ENCODE data around the gene PTPN14. TPM values are rescaled to one million over a fixed set of nuclear protein-coding genes. Genes with fewer than 3 reads are reported as not detected.

Gene PTPN14
- total RNA-seq, 4 donors from 2014 or later = 42.8 to 63.8 (median 50.4) TPM

DNA sequence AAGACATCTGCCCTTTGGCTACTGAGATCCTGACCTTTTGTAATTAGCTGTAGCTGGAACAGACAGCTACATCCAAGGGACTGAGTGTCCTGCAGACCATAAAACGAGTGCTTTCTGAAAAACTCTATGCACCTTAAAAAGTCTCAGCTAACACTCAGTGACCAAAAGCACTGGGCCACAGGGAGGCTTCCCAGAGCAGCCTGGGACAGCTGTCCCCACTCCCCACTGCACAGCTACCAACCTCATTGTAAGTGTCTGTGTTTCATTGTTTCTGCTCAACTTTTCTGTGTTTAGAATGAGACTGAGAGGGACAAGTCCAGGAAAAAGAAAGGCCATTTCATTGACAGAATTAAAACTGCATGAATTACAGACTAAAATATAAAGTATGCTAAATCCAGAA lies 189.8 kb downstream of the PTPN14 start:
- ATAC-seq (peak; percentile 25 to 46), DNase-seq (peak in 1 of 2 donors; percentile 38)
- Histone ChIP-seq H3K4me1 (peaks cover 40 to 57% of the 10 kb centered on the region in 2 donors), H3K4me3 (peak overlapping the region in 2 of 4 donors; percentile 3 to 8), H3K27me3 (no peaks in the 10 kb centered on the region), H3K9me3 (no peaks in the 10 kb centered on the region), H3K36me3 (peaks cover 0 to 17% of the 10 kb centered on the region in 2 donors), H3K27ac (peak overlapping the region; percentile 87 to 97 (median 91))
- intact Hi-C loops (cut with DNase I; ENCODE audit: low total_unique reads) (loop anchor here (1.0 to 5.0 kb wide), 2 partner anchors 76 to 190 kb away; partner anchors contain the start of gene PTPN14), in situ Hi-C loops (cut with MboI; ENCODE audit: low sequenced_read_pairs in 4 of 4) (no loop called here)
- TF ChIP-seq POLR2A (IDR thresholded peaks at IDR 0.05) = no peak
- TF ChIP-seq, protein P1, sequence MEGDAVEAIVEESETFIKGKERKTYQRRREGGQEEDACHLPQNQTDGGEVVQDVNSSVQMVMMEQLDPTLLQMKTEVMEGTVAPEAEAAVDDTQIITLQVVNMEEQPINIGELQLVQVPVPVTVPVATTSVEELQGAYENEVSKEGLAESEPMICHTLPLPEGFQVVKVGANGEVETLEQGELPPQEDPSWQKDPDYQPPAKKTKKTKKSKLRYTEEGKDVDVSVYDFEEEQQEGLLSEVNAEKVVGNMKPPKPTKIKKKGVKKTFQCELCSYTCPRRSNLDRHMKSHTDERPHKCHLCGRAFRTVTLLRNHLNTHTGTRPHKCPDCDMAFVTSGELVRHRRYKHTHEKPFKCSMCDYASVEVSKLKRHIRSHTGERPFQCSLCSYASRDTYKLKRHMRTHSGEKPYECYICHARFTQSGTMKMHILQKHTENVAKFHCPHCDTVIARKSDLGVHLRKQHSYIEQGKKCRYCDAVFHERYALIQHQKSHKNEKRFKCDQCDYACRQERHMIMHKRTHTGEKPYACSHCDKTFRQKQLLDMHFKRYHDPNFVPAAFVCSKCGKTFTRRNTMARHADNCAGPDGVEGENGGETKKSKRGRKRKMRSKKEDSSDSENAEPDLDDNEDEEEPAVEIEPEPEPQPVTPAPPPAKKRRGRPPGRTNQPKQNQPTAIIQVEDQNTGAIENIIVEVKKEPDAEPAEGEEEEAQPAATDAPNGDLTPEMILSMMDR (IDR thresholded peaks at IDR 0.05 in 4 of 5, conservative IDR thresholded peaks at IDR 0.05 in 1 of 5) = no peak

DNA sequence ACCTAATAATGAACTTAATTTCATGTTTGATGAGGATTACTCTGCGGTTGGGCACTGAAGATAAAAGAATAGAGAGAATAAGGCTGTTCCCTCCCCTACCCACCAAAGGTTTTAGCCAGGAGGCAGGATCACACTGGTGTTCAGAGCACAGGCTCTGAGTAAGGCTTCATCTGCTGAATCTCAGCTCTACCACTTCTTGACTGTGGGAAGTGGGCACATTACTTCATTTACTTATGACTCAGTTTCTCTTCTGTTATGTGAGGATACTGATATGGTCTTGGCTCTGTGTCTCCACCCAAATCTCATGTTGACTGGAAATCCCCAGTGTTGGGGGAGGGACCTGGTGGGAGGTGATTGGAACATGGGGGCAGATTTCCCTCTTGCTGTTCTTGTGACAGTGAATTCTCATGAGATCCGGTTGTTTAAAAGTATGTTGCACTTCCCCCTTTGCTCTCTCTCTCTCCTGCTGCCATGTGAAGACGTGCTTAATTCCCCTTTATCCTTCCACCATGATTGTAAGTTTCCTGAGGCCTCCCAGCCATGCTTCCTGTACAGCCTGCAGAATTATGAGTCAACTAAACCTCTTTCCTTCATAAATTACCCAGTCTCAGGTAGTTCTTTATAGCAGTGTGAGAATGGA lies 190.8 kb downstream of the PTPN14 start:
- Histone ChIP-seq H3K27me3 (no peaks in the 10 kb centered on the region), H3K27ac (peak overlapping the region; percentile 87 to 97 (median 91)), H3K4me3 (no peak overlapping the region), H3K9me3 (no peaks in the 10 kb centered on the region), H3K4me1 (peaks cover 40 to 56% of the 10 kb centered on the region in 2 donors), H3K36me3 (peaks cover 0 to 17% of the 10 kb centered on the region in 2 donors)
- intact Hi-C loops (cut with DNase I; ENCODE audit: low total_unique reads) (loop anchor here (5.0 kb wide), 1 partner anchor 77 kb away; no protein-coding TSS in a partner anchor), in situ Hi-C loops (cut with MboI; ENCODE audit: low sequenced_read_pairs in 4 of 4) (no loop called here)
- ATAC-seq = no peak
- DNase-seq = no peak
- no peak for TF ChIP-seq POLR2A (IDR thresholded peaks at IDR 0.05)
- TF ChIP-seq, protein P1 (IDR thresholded peaks at IDR 0.05 in 4 of 5, conservative IDR thresholded peaks at IDR 0.05 in 1 of 5) = no peak

DNA sequence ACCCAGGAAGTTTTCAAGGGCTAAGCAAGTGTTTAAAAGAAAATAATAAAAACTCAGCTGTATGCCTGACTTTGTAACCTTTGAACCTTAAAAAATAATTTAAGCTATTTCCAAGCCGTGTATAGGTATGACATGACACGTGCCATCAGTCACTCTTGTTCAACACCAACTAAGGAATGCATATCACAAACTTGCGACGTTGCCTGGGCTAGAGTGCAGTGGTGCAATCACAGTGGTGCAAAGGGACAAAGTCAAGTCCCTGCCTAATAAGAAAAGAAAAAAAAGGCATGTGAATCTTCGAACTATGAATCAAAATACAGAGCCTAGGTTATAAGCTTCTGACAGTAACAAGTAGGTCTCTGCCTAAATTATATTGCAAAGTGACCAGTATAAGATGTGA lies 191.3 kb downstream of the PTPN14 start:
- TF ChIP-seq, protein P1 (IDR thresholded peaks at IDR 0.05 in 4 of 5, conservative IDR thresholded peaks at IDR 0.05 in 1 of 5) = no peak
- TF ChIP-seq POLR2A (IDR thresholded peaks at IDR 0.05) = no peak
- in situ Hi-C loops (cut with MboI; ENCODE audit: low sequenced_read_pairs in 4 of 4) (no loop called here), intact Hi-C loops (cut with DNase I; ENCODE audit: low total_unique reads) (loop anchor here (5.0 kb wide), 1 partner anchor 77 kb away; no protein-coding TSS in a partner anchor)
- H3K4me1 ChIP-seq = peaks cover 39 to 51% of the 10 kb centered on the region in 2 donors
- H3K36me3 ChIP-seq = peaks cover 0 to 17% of the 10 kb centered on the region in 2 donors
- no peaks in the 10 kb centered on the region for H3K27me3 ChIP-seq
- ATAC-seq (no peak), DNase-seq (no peak)
- H3K9me3 ChIP-seq = no peaks in the 10 kb centered on the region
- H3K27ac ChIP-seq = peak overlapping the region; percentile 87 to 97 (median 91)
- H3K4me3 ChIP-seq = no peak overlapping the region

DNA sequence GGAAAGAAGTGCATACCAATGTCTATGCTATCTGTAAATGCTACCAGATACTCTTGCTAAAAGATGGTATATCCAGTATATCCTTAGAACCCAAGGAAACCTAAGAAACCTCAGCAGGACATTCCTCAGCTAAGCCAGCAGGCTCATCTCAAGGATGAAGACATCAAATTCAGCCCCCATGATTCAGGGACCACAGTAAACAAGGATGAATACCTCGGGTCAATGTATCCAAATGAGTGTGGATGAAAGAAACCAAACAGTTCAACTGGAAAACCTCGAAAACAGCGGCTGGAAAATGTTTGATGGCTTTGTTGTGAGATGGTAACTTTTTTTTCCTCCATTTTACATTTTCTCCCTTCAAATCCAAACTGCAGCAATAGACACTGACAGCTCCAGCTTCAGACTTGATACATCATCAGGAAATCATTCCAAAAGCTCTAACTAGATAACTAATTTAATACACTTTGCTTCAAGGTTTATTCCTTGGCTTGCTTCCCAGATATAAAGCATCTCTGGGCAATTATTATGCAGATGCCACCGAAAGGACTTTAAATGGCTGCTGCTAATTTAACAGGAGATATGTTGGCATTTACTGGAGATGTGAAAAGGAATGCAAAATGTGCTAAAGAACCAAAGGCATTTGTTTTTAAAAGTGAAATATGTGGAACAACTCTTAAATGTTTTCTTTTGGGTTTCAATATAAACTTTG lies 196.8 kb downstream of the PTPN14 start:
- Histone ChIP-seq H3K4me1 (peaks cover 8 to 21% of the 10 kb centered on the region in 2 donors), H3K27me3 (no peaks in the 10 kb centered on the region), H3K36me3 (peaks cover 0 to 17% of the 10 kb centered on the region in 2 donors), H3K4me3 (no peak overlapping the region), H3K27ac (no peak overlapping the region), H3K9me3 (no peaks in the 10 kb centered on the region)
- no peak for DNase-seq
- no peak for ATAC-seq
- no peak for TF ChIP-seq POLR2A (IDR thresholded peaks at IDR 0.05)
- TF ChIP-seq, protein P1 (IDR thresholded peaks at IDR 0.05 in 4 of 5, conservative IDR thresholded peaks at IDR 0.05 in 1 of 5) = no peak
- in situ Hi-C loops (cut with MboI; ENCODE audit: low sequenced_read_pairs in 4 of 4) (no loop called here), intact Hi-C loops (cut with DNase I; ENCODE audit: low total_unique reads) (no loop called here)
